ENCODE measurements around the gene KRTAP4-6. TPM values are rescaled to one million over a fixed set of nuclear protein-coding genes. Genes with fewer than 3 reads are reported as not detected.

KRTAP4-6 gene
- total and polyA plus RNA-seq, 2 of the 8 experiments (the other 6 are each of a cell fraction or from before 2014, with no cell fraction given): not detected

DNA sequence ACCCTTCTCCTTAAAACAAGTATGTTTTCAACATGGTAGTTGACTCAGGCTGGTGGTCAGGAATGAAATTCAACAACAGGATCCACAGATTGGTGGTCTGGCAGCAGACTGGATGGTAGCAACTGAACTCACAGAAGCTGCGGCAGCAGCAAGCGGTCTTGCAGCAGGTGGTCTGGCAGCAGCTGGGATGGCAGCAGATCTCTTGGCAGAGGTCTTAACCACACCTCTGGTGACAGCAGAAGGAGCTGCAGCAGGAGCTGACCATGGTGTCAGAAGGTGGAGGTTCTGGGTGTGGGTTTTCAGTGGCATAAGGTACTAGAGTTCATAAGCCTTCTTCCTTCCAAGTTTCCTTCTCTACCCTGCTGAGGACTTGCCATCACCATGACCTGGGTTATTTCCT is 46.5 kb upstream of the KRTAP4-6 start:
- H3K4me2 ChIP-seq (ENCODE audit: insufficient read depth in 1 of 2, low read depth in 2 of 2, low read length in 2 of 2): no peak overlapping the region
- H2BK15ac ChIP-seq (ENCODE audit: low read length): no peak overlapping the region
- DNase-seq (ENCODE audit: low read depth in 1 of 2, low spot score in 2 of 2): no peak
- H2AFZ ChIP-seq (ENCODE audit: low read length): no peak overlapping the region
- no peak overlapping the region for H3K23ac ChIP-seq (ENCODE audit: insufficient read length)
- H3K36me3 ChIP-seq (ENCODE audit: control insufficient read depth in 2 of 4, insufficient read depth in 4 of 4, low read length in 3 of 4): no peaks in the 10 kb centered on the region
- no peak overlapping the region for H3K4ac ChIP-seq (replicated peaks; ENCODE audit: insufficient read length, low read depth, low read length)
- no peak overlapping the region for H4K91ac ChIP-seq (replicated peaks; ENCODE audit: insufficient read length, low read length)
- H3K56ac ChIP-seq (replicated peaks; ENCODE audit: insufficient read length, low read depth, low read length): no peak overlapping the region
- H4K20me1 ChIP-seq (replicated peaks in 1 of 2; ENCODE audit: control insufficient read depth in 1 of 2, insufficient read depth in 2 of 2, low read length in 2 of 2): no peaks in the 10 kb centered on the region
- H2BK12ac ChIP-seq (ENCODE audit: low read depth, low read length): no peak overlapping the region
- no peak overlapping the region for H3K9ac ChIP-seq (replicated peaks in 1 of 4; ENCODE audit: extremely low read depth in 1 of 4, low read depth in 3 of 4, low read length in 3 of 4)
- H3K27ac ChIP-seq (ENCODE audit: low read depth, low read length): no peak overlapping the region
- no peak for FAIRE-seq
- no peak overlapping the region for H4K8ac ChIP-seq (ENCODE audit: extremely low read depth, insufficient read depth, low read length)
- H2AK5ac ChIP-seq (ENCODE audit: low read depth, low read length): no peak overlapping the region
- POLR2A ChIA-PET (ENCODE audit: partially characterized antibody): interaction anchor here (0.6 kb wide), 1 partner anchor 43 kb away, joined by 3 read pairs; no protein-coding TSS in a partner anchor
- 79% methylated on average over 2 of the region's 2 CpGs; no CpG with 5 or more reads in 1 of the 2 experiments for WGBS, 2 experiments (ENCODE audit: extremely low coverage in 1 of 2, insufficient coverage in 1 of 2, insufficient read length in 1 of 2, insufficient replicate concordance in 2 of 2, low coverage in 1 of 2, low lambda C conversion rate in 2 of 2, missing lambda C conversion rate in 1 of 2)
- H3K79me2 ChIP-seq (ENCODE audit: control insufficient read depth in 1 of 2, insufficient read depth in 2 of 2, low read length in 2 of 2): no peaks in the 10 kb centered on the region
- H2BK5ac ChIP-seq (ENCODE audit: low read depth, low read length): no peak overlapping the region
- no peak overlapping the region for H3K18ac ChIP-seq (ENCODE audit: extremely low read depth, low read length)
- no peaks in the 10 kb centered on the region for H3K79me1 ChIP-seq (ENCODE audit: low read depth, low read length)
- CTCF ChIA-PET (ENCODE audit: partially characterized antibody): interaction anchor here (1.4 kb wide), 1 partner anchor 136 kb away, joined by 3 read pairs; no protein-coding TSS in a partner anchor
- no peak overlapping the region for H3K4me3 ChIP-seq (ENCODE audit: extremely low read depth in 1 of 4, insufficient read depth in 2 of 4, low read depth in 3 of 4, low read length in 4 of 4)
- no peaks in the 10 kb centered on the region for H3K9me3 ChIP-seq (ENCODE audit: insufficient read depth in 2 of 2, low read depth in 1 of 2, low read length in 1 of 2)
- no peaks in the 10 kb centered on the region; the same call in 1 of the 2 replicates for H3K23me2 ChIP-seq (ENCODE audit: low read depth, low read length)
- no peaks in the 10 kb centered on the region; a peak in 2 of 7 replicates for H3K4me1 ChIP-seq (replicated peaks in 1 of 4; ENCODE audit: control insufficient read depth in 3 of 4, insufficient read depth in 4 of 4, low read length in 3 of 4)
- H4K5ac ChIP-seq (ENCODE audit: insufficient read length, low read depth, low read length): no peak overlapping the region
- no peak overlapping the region for H3K14ac ChIP-seq (ENCODE audit: insufficient read length)
- H2BK120ac ChIP-seq (replicated peaks; ENCODE audit: low read depth, low read length): no peak overlapping the region
- H3K27me3 ChIP-seq (replicated peaks in 1 of 4; ENCODE audit: control insufficient read depth in 3 of 4, extremely low read depth in 1 of 4, insufficient read depth in 3 of 4, low read length in 3 of 4): no peaks in the 10 kb centered on the region
- H2BK20ac ChIP-seq (ENCODE audit: low read length): no peak overlapping the region
- TF ChIP-seq PHF8 (conservative IDR thresholded peaks at IDR 0.05; ENCODE audit: low read depth, low read length) (no peak), GABPA (IDR thresholded peaks at IDR 0.05; ENCODE audit: borderline replicate concordance, insufficient read depth, low read length) (no peak), SIRT6 (IDR thresholded peaks at IDR 0.05; ENCODE audit: low read length) (no peak), JUND (IDR thresholded peaks at IDR 0.05; ENCODE audit: low read length) (no peak), EGR1 (IDR thresholded peaks at IDR 0.05; ENCODE audit: borderline replicate concordance, low read depth, low read length) (no peak), HDAC6 (IDR thresholded peaks at IDR 0.05; ENCODE audit: low read depth, low read length) (no peak), SIX5 (IDR thresholded peaks at IDR 0.05; ENCODE audit: low read depth, low read length) (no peak), CEBPB (IDR thresholded peaks at IDR 0.05; ENCODE audit: low read depth, low read length) (no peak), RBBP5 (IDR thresholded peaks at IDR 0.05; ENCODE audit: borderline replicate concordance, low read depth, low read length) (no peak), TCF12 (IDR thresholded peaks at IDR 0.05; ENCODE audit: low read depth, low read length) (no peak), RFX5 (IDR thresholded peaks at IDR 0.05; ENCODE audit: borderline replicate concordance, low read depth, low read length) (no peak)
- TF ChIP-seq, protein P1, sequence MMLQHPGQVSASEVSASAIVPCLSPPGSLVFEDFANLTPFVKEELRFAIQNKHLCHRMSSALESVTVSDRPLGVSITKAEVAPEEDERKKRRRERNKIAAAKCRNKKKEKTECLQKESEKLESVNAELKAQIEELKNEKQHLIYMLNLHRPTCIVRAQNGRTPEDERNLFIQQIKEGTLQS (IDR thresholded peaks at IDR 0.05; ENCODE audit: insufficient read depth, low read depth, low read length): no peak
- TF ChIP-seq, protein P2, sequence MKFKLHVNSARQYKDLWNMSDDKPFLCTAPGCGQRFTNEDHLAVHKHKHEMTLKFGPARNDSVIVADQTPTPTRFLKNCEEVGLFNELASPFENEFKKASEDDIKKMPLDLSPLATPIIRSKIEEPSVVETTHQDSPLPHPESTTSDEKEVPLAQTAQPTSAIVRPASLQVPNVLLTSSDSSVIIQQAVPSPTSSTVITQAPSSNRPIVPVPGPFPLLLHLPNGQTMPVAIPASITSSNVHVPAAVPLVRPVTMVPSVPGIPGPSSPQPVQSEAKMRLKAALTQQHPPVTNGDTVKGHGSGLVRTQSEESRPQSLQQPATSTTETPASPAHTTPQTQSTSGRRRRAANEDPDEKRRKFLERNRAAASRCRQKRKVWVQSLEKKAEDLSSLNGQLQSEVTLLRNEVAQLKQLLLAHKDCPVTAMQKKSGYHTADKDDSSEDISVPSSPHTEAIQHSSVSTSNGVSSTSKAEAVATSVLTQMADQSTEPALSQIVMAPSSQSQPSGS (IDR thresholded peaks at IDR 0.05; ENCODE audit: low read length): no peak

Measured in H1 (cell line).